K562 (cell line): ENCODE data around the gene IL4I1. TPM values are rescaled to one million over a fixed set of nuclear protein-coding genes. Genes with fewer than 3 reads are reported as not detected.

ENCODE experiments used
- DPF2 ChIP-seq: fragments of 450-650 bp; IDR thresholded peaks from 2 replicates; pipeline ENCODE4 v1.6.1; 2016
- EP400 ChIP-seq: fragments of 450-650 bp; IDR thresholded peaks from 2 replicates; pipeline ENCODE4 v1.6.1; 2017; ENCODE audit warnings: antibody characterized with exemption, mild to moderate bottlenecking, moderate library complexity
- FOXM1 ChIP-seq, 2 experiments: fragments of 450-650 bp in 1 of 2; sonication (generic) in 1 of 2; formaldehyde crosslinking in 1 of 2; IDR thresholded peaks; 2 replicates each; pipeline versions ENCODE4 v1.6.1 to v1.9.0; 2017 to 2022; ENCODE audit warnings: low read depth in 2 of 2, mild to moderate bottlenecking in 2 of 2, missing genetic modification reagents in 1 of 2, moderate library complexity in 1 of 2
- JUNB ChIP-seq: fragments of 450-650 bp; formaldehyde crosslinking; conservative IDR thresholded peaks from 2 replicates; pipeline ENCODE4 v1.4.0; 2020; ENCODE audit warnings: mild to moderate bottlenecking
- MYC ChIP-seq, 2 experiments: fragments of 250-450 bp in 1 of 2; sonication (Bioruptor Pico) in 1 of 2; IDR thresholded peaks; 2 replicates each; pipeline versions ENCODE4 v1.5.1 to v1.6.1; 2012 to 2021; ENCODE audit warnings: low read depth in 2 of 2, borderline replicate concordance in 1 of 2, improper control_type of control experiment in 1 of 2, low read length in 1 of 2, mild to moderate bottlenecking in 1 of 2, moderate library complexity in 1 of 2
- POLR3A ChIP-seq: IDR thresholded peaks from 2 replicates; pipeline ENCODE4 v1.6.1; 2011; ENCODE audit warnings: borderline replicate concordance, mild to moderate bottlenecking, moderate library complexity; ENCODE audit not compliant: insufficient read length, insufficient read depth; ENCODE audit errors: extremely low read depth
- POU5F1 ChIP-seq: fragments of 150-350 bp; IDR thresholded peaks from 2 replicates; pipeline ENCODE4 v1.6.1; 2014; ENCODE audit warnings: borderline replicate concordance, low read length, low read depth, mild to moderate bottlenecking; ENCODE audit not compliant: partially characterized antibody
- TAF9B ChIP-seq: fragments of 450-650 bp; IDR thresholded peaks from 2 replicates; pipeline ENCODE4 v1.6.1; 2018; ENCODE audit warnings: mild to moderate bottlenecking; ENCODE audit not compliant: partially characterized antibody
- ZC3H8 ChIP-seq: fragments of 450-650 bp; IDR thresholded peaks from 2 replicates; pipeline ENCODE4 v1.6.1; 2017
- ZNF586 ChIP-seq: fragments of 450-650 bp; formaldehyde crosslinking; conservative IDR thresholded peaks from 2 replicates; pipeline ENCODE4 v1.4.0; 2020; ENCODE audit warnings: mild to moderate bottlenecking, moderate library complexity
- ZNF780A ChIP-seq: fragments of 250-450 bp; sonication (Bioruptor Pico); IDR thresholded peaks from 2 replicates; pipeline ENCODE4 v1.5.0; 2021; ENCODE audit warnings: mild to moderate bottlenecking
- polyA plus RNA-seq, 8 experiments: library from polyadenylated mRNA; depleted of rRNA in 4 of 8; stranded (reverse) in 5 of 8; unstranded in 3 of 8; fragments of >200 nt; fragmentation: Nextera tagmentation in 2 of 8; fragmentation: Illumina TruSeq in 1 of 8; extraction: Ambion mirVana in 2 of 8; extraction: Trizol in 1 of 8; gene quantifications; 2 replicates each; pipeline versions ENCODE4 v1.2.1 to v1.2.3, GENCODE V29; 2011 to 2014; ENCODE audit warnings: inconsistent platforms in 1 of 8, missing spikeins in 1 of 8
- total RNA-seq, 7 experiments: library from RNA; depleted of rRNA in 6 of 7; stranded (reverse); fragments of >200 nt in 6 of 7; fragmentation: Illumina TruSeq in 2 of 7; extraction: Trizol in 2 of 7; gene quantifications; 2 replicates each; pipeline versions ENCODE4 v1.2.1 to v1.2.3, GENCODE V29; 2011 to 2021; ENCODE audit warnings: low replicate concordance in 1 of 7
- TF ChIP-seq, protein P1 (sequence below): fragments of 200-800 bp; sonication (Bioruptor generic); IDR thresholded peaks from 2 replicates; pipeline ENCODE4 v1.6.1; 2017; ENCODE audit warnings: missing genetic modification characterization, missing compliant biosample characterization
- TF ChIP-seq, protein P2 (sequence below): fragments of 250-450 bp; sonication (Bioruptor Pico); IDR thresholded peaks from 2 replicates; pipeline ENCODE4 v1.4.0; 2020
- TF ChIP-seq, protein P3 (sequence below): fragments of 450-650 bp; formaldehyde crosslinking; IDR thresholded peaks from 2 replicates; pipeline ENCODE4 v1.4.0; 2020; ENCODE audit warnings: mild to moderate bottlenecking, moderate library complexity
- TF ChIP-seq, protein P4 (sequence below): fragments of 250-450 bp; sonication (Bioruptor Pico); IDR thresholded peaks from 2 replicates; pipeline ENCODE4 v1.8.0; 2021; ENCODE audit warnings: moderate library complexity, mild to moderate bottlenecking, inconsistent platforms

IL4I1 gene
- total and polyA plus RNA-seq, 9 of the 15 experiments (the other 6 are each of a cell fraction or from before 2014, with no cell fraction given), result 0.06 to 0.95 (median 0.43) TPM; not detected in 2

DNA sequence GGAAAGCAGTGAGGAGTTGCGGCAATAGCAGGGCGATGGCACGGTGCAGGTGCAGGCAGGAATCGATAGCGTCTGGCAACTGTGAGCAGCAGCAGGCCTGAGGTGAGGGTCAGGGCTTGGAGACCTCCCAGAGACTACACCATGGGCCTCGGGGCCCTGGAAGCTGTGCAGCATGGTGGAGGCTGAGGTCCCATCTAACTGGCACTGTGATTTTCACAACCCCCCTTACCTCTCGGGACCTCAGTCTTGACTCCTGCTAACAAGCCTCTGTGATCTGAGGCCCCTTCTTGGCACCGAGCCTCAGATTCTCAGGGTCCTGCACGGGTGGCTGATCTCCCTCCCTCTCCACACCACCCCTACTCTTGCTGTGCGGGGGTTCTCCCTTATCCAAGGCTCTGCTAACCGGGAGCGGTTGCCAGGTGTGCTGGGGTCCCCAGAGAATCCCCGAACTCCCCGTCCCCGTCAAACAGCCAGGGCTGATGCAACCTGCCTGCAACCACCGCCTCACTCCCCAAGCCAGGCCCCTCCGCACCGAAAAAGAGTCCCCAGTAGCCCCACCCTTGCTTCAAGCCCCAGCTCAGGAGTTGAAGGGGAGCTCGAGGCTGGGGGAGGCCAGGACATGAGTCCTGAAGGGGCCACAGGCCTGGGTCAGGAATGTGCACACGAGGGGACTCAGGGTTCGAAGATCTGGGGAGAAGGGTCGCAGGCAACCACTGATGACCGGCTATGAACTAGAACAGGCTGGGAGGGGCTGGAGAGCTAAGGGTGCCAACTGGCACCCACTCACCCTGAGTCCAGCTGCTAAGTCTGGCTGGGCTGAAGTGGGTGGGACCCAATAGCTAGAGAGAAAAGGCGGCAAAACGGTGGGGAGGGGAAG lies 27.6 kb upstream of the IL4I1 start (continued):
- TF ChIP-seq, protein P1, sequence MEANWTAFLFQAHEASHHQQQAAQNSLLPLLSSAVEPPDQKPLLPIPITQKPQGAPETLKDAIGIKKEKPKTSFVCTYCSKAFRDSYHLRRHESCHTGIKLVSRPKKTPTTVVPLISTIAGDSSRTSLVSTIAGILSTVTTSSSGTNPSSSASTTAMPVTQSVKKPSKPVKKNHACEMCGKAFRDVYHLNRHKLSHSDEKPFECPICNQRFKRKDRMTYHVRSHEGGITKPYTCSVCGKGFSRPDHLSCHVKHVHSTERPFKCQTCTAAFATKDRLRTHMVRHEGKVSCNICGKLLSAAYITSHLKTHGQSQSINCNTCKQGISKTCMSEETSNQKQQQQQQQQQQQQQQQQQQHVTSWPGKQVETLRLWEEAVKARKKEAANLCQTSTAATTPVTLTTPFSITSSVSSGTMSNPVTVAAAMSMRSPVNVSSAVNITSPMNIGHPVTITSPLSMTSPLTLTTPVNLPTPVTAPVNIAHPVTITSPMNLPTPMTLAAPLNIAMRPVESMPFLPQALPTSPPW (CRISPR knock-in tag), result peak; percentile 85
- TF ChIP-seq DPF2 (0 out of 2 replicates have a peak, but pooled peaks have one; percentile 18), EP400 (peak; percentile 91; the same call in 1 of the 2 replicates), POLR3A (no peak), ZC3H8 (no peak), JUNB (CRISPR knock-in tag) (no peak), POU5F1 (no peak), ZNF780A (no peak), TAF9B (no peak), FOXM1 (IDR thresholded peaks at IDR 0.05; ENCODE audit: low read depth) (no peak), FOXM1 (CRISPR knock-in tag; IDR thresholded peaks at IDR 0.05; ENCODE audit: low read depth) (no peak), ZNF586 (CRISPR knock-in tag) (peak; percentile 99), MYC (IDR thresholded peaks at IDR 0.05; ENCODE audit: low read depth, low read length) (peak; percentile 89), MYC (CRISPR knock-in tag; IDR thresholded peaks at IDR 0.05; ENCODE audit: borderline replicate concordance, low read depth) (0 out of 2 replicates have a peak, but pooled peaks have one; percentile 38)
- TF ChIP-seq, protein P2, sequence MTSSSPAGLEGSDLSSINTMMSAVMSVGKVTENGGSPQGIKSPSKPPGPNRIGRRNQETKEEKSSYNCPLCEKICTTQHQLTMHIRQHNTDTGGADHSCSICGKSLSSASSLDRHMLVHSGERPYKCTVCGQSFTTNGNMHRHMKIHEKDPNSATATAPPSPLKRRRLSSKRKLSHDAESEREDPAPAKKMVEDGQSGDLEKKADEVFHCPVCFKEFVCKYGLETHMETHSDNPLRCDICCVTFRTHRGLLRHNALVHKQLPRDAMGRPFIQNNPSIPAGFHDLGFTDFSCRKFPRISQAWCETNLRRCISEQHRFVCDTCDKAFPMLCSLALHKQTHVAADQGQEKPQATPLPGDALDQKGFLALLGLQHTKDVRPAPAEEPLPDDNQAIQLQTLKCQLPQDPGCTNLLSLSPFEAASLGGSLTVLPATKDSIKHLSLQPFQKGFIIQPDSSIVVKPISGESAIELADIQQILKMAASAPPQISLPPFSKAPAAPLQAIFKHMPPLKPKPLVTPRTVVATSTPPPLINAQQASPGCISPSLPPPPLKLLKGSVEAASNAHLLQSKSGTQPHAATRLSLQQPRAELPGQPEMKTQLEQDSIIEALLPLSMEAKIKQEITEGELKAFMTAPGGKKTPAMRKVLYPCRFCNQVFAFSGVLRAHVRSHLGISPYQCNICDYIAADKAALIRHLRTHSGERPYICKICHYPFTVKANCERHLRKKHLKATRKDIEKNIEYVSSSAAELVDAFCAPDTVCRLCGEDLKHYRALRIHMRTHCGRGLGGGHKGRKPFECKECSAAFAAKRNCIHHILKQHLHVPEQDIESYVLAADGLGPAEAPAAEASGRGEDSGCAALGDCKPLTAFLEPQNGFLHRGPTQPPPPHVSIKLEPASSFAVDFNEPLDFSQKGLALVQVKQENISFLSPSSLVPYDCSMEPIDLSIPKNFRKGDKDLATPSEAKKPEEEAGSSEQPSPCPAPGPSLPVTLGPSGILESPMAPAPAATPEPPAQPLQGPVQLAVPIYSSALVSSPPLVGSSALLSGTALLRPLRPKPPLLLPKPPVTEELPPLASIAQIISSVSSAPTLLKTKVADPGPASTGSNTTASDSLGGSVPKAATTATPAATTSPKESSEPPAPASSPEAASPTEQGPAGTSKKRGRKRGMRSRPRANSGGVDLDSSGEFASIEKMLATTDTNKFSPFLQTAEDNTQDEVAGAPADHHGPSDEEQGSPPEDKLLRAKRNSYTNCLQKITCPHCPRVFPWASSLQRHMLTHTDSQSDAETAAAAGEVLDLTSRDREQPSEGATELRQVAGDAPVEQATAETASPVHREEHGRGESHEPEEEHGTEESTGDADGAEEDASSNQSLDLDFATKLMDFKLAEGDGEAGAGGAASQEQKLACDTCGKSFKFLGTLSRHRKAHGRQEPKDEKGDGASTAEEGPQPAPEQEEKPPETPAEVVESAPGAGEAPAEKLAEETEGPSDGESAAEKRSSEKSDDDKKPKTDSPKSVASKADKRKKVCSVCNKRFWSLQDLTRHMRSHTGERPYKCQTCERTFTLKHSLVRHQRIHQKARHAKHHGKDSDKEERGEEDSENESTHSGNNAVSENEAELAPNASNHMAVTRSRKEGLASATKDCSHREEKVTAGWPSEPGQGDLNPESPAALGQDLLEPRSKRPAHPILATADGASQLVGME, result 0 out of 2 replicates have a peak, but pooled peaks have one; percentile 37
- TF ChIP-seq, protein P3, sequence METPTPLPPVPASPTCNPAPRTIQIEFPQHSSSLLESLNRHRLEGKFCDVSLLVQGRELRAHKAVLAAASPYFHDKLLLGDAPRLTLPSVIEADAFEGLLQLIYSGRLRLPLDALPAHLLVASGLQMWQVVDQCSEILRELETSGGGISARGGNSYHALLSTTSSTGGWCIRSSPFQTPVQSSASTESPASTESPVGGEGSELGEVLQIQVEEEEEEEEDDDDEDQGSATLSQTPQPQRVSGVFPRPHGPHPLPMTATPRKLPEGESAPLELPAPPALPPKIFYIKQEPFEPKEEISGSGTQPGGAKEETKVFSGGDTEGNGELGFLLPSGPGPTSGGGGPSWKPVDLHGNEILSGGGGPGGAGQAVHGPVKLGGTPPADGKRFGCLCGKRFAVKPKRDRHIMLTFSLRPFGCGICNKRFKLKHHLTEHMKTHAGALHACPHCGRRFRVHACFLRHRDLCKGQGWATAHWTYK (CRISPR knock-in tag), result peak; percentile 68; the same call in 1 of the 2 replicates
- TF ChIP-seq, protein P4, sequence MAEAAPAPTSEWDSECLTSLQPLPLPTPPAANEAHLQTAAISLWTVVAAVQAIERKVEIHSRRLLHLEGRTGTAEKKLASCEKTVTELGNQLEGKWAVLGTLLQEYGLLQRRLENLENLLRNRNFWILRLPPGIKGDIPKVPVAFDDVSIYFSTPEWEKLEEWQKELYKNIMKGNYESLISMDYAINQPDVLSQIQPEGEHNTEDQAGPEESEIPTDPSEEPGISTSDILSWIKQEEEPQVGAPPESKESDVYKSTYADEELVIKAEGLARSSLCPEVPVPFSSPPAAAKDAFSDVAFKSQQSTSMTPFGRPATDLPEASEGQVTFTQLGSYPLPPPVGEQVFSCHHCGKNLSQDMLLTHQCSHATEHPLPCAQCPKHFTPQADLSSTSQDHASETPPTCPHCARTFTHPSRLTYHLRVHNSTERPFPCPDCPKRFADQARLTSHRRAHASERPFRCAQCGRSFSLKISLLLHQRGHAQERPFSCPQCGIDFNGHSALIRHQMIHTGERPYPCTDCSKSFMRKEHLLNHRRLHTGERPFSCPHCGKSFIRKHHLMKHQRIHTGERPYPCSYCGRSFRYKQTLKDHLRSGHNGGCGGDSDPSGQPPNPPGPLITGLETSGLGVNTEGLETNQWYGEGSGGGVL, result no peak; the same call in 1 of the 2 replicates
